NCI-H2029 (cell line): ENCODE data around the gene TNFAIP1.
"Not testable (repeated sequence)": the region's sequence is repeated elsewhere in the genome, so short reads cannot be mapped to it uniquely, and the experiment has no call there.

Source experiments
- DNase-seq: peaks from one replicate; lab custom pipeline; 2025; lab: John Stamatoyannopoulos, UW

The TNFAIP1 gene, protein sequence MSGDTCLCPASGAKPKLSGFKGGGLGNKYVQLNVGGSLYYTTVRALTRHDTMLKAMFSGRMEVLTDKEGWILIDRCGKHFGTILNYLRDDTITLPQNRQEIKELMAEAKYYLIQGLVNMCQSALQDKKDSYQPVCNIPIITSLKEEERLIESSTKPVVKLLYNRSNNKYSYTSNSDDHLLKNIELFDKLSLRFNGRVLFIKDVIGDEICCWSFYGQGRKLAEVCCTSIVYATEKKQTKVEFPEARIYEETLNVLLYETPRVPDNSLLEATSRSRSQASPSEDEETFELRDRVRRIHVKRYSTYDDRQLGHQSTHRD

DNA sequence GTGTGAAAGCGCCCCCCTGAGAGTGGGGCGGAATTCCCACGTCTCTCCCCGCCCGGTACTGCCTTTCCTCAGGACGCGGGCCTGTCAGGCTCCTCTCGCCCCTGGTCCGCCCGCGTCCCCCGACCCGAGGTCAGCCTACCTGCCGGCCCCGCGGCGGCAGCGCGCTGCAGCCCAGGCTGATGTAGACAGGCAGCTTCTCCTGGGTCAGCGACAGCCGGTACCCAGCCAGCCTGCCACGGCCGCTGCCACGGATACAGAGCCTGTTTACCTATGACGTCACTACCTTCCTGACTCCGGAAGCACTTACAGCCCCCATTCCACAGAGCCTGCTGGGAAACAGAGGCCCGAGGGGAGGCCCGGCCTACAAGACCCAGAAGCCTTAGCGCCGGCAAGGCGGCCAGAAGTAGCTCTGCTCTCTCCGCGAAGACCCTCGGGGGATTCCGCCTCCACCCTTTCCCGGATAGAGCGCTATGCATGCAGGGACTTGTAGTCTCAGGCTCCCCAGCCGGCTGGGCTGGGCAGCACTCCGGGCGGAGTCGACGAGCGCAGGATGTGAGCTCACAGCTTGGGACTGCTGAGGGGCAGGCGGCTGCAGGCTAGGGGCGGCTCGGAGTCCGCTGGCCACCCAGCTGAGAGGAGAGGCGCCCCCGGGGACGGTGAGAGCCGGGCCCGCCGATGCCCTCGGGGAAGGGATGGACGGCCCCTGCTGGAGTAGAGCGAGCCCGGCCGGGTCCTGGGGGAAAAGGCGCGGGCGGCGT is at the start of gene TNFAIP1, which contains the start of gene IFT20:
TNFAIP1 (plus strand) TSS at position 561 of the 758 bp plus-strand sequence. CDS start 3,761 bp downstream, outside the sequence.
IFT20 (minus strand) TSS at position 272 of the 758 bp plus-strand sequence. CDS start 3,487 bp downstream, outside the sequence.
- DNase-seq = peak; percentile 97

DNA sequence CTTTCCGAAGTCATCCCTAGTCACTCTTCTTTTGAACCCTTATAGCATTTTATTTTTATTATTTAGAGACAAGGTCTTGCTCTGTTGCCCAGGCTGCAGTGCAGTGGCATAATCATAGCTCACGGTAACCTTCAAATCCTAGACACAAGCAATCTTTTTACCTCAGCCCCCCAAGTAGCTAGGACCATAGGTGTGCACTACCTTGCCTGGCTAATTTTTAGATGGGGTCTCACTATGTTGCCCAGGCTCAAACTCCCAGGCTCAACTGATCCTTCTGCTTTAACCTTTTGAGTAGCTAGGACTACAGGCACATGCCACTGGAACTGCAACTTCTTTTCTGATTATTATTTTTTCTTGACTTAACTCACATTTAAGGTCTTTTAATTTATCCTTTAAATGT is 49.6 kb upstream of the TNFAIP1 start:
- no peak for DNase-seq

DNA sequence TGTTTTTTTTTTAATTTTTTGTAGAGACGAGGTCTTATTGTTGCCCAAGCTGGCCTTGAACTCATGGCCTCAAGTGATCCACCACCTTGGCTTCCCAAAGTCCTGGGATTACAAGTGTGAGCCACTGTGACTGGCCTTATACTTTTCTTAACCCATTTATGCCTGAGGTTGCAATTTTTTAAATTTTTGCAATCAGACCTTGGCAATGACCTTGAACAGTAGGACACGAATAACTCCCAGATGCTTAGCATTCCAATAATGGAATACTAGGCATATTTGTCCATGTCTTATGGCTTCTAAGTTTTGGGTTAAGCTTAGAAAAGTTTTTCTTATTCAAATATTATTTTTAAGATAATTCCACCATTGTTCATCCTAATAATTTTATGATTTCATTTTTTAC is 44.9 kb upstream of the TNFAIP1 start:
- DNase-seq = no peak

DNA sequence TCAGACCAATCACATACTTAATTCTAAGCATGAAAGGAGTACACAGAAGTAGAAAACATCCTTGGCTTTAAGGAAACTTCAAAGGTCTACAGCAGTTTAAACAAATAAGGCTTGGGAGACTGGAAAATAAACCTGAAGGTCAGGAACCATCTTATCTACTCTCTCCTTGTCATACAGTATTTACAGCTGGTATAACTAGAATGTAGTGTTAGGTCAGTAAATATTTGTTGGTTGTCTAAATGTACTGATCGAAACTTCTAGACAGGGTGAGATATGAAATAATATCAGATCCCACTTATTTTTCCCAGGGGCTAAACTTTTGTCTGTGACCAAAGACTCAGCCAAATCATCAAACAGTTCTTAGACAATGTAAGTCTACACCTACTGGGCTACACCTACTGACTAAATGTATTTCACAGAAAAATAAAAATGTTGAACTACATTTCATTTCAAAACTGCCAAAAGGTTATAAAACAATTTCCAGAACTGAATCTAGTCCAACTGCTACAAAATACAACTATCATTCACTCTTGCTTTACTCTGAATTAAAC is 43.7 kb upstream of the TNFAIP1 start:
- DNase-seq = no peak

DNA sequence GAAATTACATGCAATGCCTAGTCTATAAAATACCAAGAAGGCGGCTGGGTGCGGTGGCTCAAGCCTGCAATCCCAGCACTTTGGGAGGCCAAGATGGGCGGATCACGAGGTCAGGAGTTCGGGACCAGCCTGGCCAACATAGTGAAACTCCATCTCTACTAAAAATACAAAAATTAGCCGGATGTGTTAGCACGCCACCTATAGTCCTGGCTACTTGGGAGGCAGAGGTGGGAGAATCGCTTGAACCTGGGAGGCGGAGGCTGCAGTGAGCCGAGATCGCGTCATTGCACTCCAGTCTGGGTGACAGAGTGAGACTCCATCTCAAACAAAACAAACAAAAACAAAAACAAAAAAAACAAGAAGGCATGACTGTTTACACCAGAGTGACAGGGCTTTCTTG is 42.7 kb upstream of the TNFAIP1 start:
- not testable (repeated sequence) for DNase-seq

DNA sequence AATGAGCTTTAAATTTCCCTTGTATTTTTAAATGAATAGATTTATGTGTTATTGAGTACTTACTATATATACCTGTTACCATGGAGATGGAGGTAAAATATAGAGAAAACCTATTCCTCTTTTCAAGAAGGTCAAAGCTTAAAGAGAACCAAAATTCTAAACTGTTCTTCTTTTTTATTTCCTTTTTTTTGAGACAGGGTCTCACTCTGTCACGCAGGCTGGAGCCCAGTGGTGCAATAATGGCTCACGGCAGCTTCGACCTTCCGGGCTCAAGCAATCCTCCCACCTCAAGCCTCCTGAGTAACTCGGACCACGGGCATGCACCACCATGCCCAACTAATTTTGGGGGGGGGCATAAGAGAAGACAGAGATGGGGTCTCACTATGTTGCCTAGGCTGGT is 41.6 kb upstream of the TNFAIP1 start:
- no peak for DNase-seq

DNA sequence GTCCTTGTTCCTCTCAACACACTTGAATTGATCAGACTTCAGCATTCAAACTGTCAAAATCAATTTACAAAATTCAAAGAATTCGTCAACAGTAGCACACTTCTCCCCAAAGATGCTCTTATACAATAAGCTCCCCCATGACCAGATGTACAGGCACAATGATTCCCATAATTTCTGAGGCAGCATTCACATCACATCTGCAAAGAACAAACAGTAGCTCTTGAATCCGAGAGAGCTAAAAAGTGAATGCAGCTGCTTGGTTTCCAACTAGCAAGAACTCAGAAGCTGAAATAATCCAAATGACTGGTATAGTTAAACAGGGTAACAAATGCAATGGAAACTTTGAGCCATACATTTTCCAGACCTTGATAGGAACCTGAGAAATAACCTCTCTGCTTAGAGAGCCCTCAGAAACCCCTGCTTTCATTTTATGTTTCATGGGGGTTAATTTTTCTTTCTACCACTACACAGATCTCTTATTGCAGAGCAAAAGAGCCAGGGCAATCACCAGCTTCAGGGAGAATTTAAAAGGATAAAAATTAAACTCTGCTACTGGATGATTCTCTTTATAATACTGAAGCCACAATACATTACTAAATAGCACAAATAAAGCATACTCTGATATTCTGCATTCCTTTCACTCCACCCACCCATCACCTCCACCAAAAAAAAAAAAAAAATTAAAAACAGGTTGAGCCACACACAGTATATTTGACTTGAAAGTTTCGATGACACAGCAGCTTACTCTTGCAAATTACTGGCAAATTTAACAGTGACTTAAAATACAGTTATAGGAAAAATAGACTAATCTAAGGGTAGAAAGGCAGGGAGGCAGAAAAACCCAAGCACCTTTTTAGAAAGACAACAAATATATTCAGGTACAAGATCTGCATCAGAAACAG is 39.6 kb upstream of the TNFAIP1 start:
- DNase-seq = no peak

DNA sequence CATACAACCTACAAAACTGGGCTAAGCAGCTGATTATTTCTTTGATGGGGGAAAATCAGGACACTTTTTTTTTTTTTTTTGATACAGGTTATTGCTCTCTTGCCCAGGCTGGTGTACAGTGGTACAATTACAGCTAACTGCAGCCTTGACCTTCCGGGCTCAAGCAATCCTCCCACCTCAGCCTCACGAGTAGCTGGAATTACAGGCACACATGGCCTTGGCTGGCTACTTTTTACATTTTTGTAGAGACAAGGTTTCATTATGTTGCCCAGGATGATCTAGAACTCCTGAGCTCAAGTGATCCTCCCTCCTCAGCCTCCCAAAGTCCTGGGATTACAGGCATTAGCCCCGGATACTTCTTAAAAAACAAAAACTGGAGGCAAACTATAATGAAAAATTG is 37.1 kb upstream of the TNFAIP1 start:
- no peak for DNase-seq

DNA sequence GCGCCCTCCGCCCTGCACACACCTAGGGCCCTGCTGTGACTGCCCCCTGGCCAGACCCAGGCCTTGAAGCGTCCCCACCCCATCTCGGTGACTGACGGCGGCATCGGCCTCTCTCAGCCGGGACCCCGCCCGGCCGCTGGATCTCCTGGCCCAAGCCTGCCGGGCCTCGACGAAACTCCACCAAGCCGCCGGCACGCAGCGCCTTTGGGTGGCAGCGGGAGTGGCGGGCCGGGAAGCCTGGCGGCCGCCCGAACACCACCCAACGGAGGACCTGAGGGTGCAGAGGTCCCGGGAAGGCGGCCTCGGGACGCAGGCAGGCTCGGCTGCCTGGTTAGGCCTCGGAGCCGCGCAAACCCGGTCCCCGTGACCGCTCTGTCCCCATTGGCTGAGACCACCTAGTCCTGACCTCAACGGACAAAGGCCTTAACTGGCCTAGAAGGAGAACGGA is 28.6 kb upstream of the TNFAIP1 start:
- DNase-seq = no peak

DNA sequence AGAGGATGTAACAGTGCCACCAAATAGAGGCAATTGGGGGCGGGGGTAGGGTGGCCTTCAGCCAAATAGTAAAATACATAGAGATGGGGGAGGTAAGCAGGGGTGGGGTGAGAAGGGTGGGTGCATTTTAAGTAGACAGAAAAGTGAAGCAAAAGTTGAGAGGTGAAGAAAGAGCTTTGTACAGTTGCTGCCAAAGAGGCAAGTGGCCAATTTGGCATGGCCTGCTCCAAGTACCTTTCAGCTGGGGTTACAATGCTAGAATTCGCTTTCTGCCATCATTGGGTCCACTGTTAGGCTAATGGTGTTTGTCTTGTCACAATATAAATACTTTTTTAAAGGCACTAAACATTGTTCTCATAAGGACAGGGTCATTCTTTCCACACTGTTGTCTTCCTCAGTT is 21.7 kb upstream of the TNFAIP1 start:
- no peak for DNase-seq

DNA sequence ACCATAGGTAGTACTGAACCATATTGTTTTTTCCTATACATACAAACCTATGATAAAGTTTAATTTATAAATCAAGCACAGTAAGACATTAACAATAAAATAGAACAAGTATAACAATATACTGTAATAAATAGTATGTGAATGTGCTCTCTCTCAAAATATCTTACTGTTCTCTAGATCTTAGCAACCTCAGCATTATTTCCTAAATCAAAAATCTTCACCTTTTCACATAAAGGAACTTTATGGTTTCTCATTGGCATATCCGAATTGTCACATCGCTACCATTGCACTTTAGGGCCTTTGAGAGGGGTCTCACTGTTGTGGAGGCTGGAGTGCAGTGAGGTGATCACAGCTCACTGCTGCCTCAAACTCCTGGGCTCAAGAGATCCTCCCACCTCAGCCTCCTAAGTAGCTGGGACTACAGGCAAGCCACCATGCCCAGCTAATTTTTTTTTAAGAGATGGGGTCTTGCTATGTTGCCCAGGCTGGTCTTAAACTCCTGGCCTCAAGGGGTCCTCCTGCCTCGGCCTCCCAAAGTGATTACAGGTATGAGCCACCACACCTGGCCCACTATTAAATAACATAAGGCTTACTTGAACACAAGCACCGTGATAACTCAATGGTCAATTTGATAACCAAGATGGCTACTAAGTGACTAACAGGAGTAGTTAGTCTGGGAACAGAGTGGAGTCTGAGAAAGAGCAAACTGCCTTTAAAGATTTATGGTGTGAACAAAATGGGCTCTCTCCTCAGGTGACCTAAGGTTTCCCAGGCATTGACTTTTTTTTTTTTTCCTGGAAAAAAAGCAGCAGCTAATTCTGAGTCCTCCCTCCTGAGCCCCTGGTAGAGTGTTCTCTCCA is 19.5 kb upstream of the TNFAIP1 start:
- DNase-seq = no peak

DNA sequence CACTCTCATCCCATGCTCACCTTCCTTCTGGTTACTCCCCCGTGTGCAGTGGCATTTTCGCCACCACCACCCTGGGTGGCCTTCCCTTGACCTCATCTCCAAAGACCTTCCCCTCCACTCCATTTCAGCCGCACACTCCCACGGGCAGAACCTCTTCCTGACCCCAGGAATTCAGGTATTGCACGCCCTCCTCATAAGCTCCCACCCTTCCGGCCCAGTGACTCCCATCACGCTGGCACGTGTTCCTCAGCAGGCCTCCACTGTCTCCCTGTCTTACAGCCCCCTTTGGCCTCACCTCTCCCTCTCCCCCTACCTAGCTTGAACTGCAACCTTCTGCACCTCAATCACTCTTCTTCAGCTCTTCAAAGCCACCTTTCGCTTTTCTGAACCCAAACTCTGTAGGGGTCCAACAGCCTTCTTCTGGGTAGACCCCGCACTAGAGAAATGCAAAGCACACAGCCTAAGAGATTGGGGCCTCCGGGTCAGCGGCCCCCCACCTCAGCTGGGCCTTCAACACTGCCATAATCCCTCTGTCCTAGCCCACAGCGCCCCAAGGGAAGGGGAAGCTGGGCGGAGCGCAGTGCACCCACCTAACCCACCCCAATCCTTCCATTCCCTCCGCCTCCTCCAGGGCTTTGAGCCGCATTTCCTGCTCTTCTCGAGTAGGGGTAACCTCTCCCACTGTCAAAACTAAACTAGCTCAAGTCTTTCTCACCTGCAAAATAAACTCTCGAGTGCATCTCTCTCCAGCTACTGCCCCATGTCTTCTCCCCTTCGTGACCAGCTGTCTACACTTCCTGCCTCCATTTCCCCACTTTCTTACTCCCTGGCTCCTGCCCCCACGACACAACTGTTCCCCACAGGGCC is 18.2 kb upstream of the TNFAIP1 start:
- no peak for DNase-seq

DNA sequence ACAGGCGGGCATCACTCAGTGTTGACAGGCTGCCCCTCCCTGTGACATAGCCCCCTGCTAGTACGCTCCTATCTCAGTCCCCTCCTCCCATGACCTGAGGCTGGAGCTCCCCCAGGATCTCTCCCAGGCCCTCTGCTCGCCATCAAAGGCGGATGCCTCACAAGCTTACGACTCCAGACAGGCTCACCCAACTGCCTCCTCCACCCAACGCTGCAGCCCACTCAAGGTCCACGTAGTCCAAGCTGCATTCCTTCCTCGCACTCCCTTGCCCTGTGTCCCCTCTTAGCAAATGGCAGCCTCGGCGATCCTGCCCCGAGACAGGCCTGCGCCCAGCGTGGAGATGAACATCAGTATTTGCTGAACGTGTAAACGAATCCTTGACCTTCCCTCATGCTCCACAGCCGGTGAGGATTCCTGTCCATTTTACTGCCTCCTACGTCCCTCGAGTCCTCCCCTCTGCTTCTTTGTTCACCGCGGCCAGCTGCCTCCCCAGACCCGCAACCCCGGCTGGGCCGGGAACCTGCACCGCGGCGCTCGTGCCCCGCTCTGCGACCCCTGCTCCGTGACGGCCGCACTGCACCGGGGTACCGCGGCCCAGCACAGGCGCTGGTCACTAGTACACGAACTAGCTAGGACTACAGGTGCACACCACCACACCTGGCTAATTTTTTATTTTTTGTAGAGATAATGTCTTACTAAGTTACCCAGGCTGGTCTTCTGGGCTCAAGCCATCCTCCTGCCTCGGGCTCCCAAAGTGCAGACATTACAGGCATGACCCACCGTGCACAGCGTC is 17.4 kb upstream of the TNFAIP1 start:
- DNase-seq = no peak

DNA sequence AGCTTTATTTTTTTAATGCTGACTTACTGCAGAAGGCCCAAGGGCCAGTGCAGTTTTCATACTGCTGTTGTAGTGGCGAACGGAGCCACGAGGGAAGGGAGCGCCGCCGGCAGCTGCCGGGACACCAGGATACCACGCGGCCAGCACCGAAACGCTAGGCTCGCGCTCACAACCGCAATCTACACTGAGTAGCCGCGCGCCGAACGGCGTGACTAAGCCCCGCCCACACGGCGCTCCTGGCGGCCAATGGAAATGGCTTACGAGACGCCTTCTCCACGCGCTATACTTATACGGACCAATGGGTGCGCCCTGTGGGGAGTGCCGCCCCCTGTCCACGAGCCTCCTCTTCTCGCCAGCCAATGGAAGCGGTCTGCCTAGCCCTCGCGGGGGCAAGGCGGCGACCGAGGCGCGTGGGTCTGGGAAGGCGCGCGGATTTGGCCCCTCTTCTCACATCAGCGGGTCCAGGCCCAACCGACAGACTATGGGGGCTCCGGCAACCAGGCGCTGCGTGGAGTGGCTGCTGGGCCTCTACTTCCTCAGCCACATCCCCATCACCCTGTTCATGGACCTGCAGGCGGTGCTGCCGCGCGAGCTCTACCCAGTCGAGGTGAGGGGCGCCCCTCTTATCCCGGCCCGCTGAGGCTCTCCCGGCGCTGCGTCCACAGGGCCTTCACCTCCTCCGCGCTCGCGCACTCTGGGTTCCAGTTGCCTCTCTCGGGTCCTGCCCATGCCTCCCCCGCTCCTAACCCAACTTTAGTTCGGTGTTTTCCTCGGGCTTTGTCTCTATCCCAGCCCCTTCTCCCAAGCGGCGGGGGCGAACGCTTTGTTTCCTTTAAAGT is 16.6 kb upstream of the TNFAIP1 start, which contains the start of gene TMEM97:
TMEM97 (plus strand) TSS at position 442 of the 839 bp plus-strand sequence; CDS start at position 482, 40 bp downstream.
- DNase-seq = peak; percentile 94

DNA sequence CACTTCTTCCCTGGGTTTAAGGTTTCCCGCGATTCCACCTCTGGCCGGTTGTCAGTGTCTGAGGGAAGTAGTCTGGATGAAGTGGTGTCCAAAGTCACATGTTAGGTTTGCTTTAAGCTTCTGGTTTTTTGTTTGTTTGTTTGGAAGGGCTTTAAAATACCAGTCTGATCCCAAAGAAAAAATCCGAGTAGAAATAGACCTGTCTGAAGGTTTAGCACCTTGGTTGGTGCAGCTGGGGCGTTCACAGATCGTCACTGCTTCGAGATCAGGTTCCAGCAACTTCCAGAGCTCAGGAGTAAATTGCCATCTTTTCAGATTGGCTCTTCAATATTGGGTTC is 16.0 kb upstream of the TNFAIP1 start:
- DNase-seq = no peak

DNA sequence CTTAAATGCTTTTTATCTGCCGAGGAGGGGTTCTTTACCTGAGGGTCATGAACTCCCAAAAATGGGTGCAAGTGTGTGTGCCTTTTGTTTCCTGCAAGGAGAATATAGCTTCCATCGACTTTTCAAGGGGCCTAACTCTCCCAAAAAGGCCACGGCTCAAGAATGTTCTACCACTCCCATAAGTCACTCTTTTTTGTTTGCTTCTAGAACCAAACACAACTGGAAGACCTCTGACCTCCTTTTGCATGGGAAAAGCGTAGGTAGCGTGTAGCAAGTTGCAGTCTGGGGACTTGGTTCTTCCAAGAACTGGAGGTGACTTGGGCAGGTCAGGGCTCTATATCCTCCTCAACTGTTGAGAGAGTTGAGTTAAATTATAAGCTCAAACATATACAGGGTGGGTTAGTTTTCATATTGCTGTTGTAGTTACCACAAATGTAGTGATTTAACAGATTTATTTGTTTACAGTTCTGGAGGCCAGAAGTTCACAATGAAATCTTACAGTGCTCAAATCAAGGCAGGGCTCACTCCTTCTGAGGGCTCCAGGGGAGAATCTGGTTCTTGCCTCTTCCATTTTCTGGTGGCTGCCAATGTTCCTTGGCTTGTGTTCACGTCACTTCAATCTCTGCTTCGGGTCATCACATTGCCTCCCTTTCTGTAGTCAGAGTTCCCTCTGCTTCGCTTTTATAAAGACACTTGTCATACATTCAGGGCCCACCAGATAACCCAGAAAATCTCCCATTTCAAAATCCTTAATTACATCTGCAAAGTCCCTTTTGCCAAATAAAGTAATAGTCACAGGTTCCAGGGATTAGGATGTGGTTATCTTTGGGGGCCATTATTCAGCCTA is 15.1 kb upstream of the TNFAIP1 start:
- no peak for DNase-seq

DNA sequence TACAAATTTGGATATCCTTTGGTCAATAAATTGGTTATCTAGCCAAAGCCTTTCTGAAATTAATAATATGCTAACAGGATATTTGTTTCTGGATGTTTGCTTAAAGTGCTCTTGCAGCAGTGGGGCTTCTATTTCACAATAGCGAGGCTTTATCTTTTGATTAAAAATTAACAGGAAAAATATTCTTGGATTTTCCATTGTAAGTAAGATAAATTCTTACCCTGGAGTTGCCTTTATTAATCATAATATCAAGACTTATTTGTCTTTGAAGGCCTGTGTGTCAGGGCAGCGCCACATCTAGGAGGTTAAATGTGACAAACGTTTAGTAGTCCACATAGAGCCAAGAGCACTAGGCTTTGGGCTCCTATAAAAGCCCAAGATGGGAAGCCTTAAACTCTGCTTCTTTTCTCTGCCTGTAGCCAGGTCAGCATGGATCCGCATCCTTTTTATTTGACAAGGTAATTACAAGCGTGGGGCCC is 11.3 kb upstream of the TNFAIP1 start:
- DNase-seq = no peak
